K562 (cell line): ENCODE data around the gene ALCAM. TPM values are rescaled to one million over a fixed set of nuclear protein-coding genes. Genes with fewer than 3 reads are reported as not detected.

ENCODE experiments used
- ATAC-seq: fragments of 200-7000 bp; cut with Tn5 transposase; 3 replicates; pipeline ENCODE4 v1.9.1; 2020; ENCODE audit warnings: moderate library complexity
- BruUV-seq: library from RNA; stranded (reverse); fragments of 400-500 nt; replicated peaks from 2 replicates; lab custom pipeline; 2021; lab: Mats Ljungman, UMichigan
- CTCF ChIA-PET: fragments of 300-600 bp; formaldehyde crosslinking; extraction: SDS; loops from one replicate; lab custom pipeline; 2021; ENCODE audit warnings: low intra/inter-chr PET ratio; lab: Yijun Ruan, JAX
- POLR2A ChIA-PET: fragments of 300-600, 350-650 bp; sonication (Branson Sonifier 250); formaldehyde crosslinking; extraction: SDS; loops from one replicate; lab custom pipeline; 2021; ENCODE audit warnings: antibody characterized with exemption, inconsistent platforms; lab: Yijun Ruan, JAX
- DNase-seq, 4 experiments: peaks; one replicate each; pipeline versions ENCODE4 v3.0.0 to v3.0.0-alpha.2; 2011 to 2018; ENCODE audit warnings: low spot score in 3 of 4, mixed read lengths in 3 of 4; ENCODE audit errors: extremely low read depth in 1 of 4
- FAIRE-seq: peaks from 2 replicates; lab custom pipeline; 2011; peaks lifted over from hg19 to GRCh38; lab: Jason Lieb, UNC
- H2AFZ ChIP-seq: 2 replicates; pipeline ENCODE4 v1.6.0; 2011; ENCODE audit warnings: low read depth, low read length, control low read depth, inconsistent platforms
- H3K27ac ChIP-seq: fragments of 200-600 bp; 3 replicates; pipeline ENCODE4 v1.8.0; 2011; ENCODE audit warnings: low read depth, mild to moderate bottlenecking, control low read depth, inconsistent platforms, low read length, moderate library complexity, mixed read lengths; ENCODE audit errors: extremely low read depth
- H3K27me3 ChIP-seq, 2 experiments: fragments of 300-600 bp in 1 of 2; 2 replicates in 1 of 2; 3 replicates in 1 of 2; pipeline versions ENCODE4 v1.6.0 to v1.8.0; 2011; ENCODE audit warnings: inconsistent platforms in 2 of 2, low read length in 2 of 2, mild to moderate bottlenecking in 1 of 2, mixed read lengths in 1 of 2, moderate library complexity in 1 of 2; ENCODE audit not compliant: control insufficient read depth in 2 of 2, insufficient read depth in 2 of 2
- H3K36me3 ChIP-seq: fragments of 300-600 bp; 3 replicates; pipeline ENCODE4 v1.8.0; 2011; ENCODE audit warnings: mild to moderate bottlenecking, low read length, inconsistent platforms; ENCODE audit not compliant: control insufficient read depth, insufficient read depth
- H3K4me1 ChIP-seq, 2 experiments: fragments of 200-600 bp in 1 of 2; replicated peaks in 1 of 2; 2 replicates in 1 of 2; 3 replicates in 1 of 2; pipeline versions ENCODE4 v1.5.1 to v1.8.0; 2011; ENCODE audit warnings: inconsistent platforms in 2 of 2, low read length in 2 of 2, mild to moderate bottlenecking in 1 of 2, mixed read lengths in 1 of 2, moderate library complexity in 1 of 2; ENCODE audit not compliant: control insufficient read depth in 2 of 2, insufficient read depth in 2 of 2
- H3K4me2 ChIP-seq: 2 replicates; pipeline ENCODE4 v1.6.1; 2011; ENCODE audit warnings: low read length, control low read depth, inconsistent platforms, mixed read lengths; ENCODE audit not compliant: insufficient read depth
- H3K4me3 ChIP-seq: fragments of 200-600 bp; sonication (generic), shearing (Covaris generic); 2 replicates; pipeline ENCODE4 v1.5.1; 2016; ENCODE audit warnings: control low read depth, inconsistent platforms
- H3K79me2 ChIP-seq: fragments of 200-600 bp; 3 replicates; pipeline ENCODE4 v1.8.0; 2011; ENCODE audit warnings: low read length, inconsistent platforms; ENCODE audit not compliant: control insufficient read depth, insufficient read depth
- H3K9ac ChIP-seq, 2 experiments: 2 replicates each; pipeline versions ENCODE4 v1.6.0 to v1.6.1; 2011; ENCODE audit warnings: low read depth in 2 of 2, low read length in 2 of 2, control low read depth in 1 of 2, inconsistent platforms in 1 of 2, mild to moderate bottlenecking in 1 of 2, mixed read lengths in 1 of 2; ENCODE audit not compliant: insufficient read depth in 1 of 2
- H3K9me1 ChIP-seq: one replicate; pipeline ENCODE4 v1.6.0; 2011; ENCODE audit warnings: inconsistent platforms, mild to moderate bottlenecking, low read length, moderate library complexity; ENCODE audit not compliant: control insufficient read depth, insufficient read depth
- H3K9me3 ChIP-seq: replicated peaks from 2 replicates; pipeline ENCODE4 v1.5.1; 2011; ENCODE audit warnings: low read depth, low read length, inconsistent platforms; ENCODE audit not compliant: control insufficient read depth, insufficient read depth
- H4K20me1 ChIP-seq: replicated peaks from 2 replicates; pipeline ENCODE4 v1.6.1; 2011; ENCODE audit warnings: low read length, inconsistent platforms, mixed read lengths; ENCODE audit not compliant: control insufficient read depth, insufficient read depth
- HDAC2 ChIP-seq: fragments of 450-650 bp; IDR thresholded peaks from 2 replicates; pipeline ENCODE4 v1.6.1; 2016; ENCODE audit warnings: mild to moderate bottlenecking
- ZBTB17 ChIP-seq: fragments of 450-650 bp; formaldehyde crosslinking; IDR thresholded peaks from 2 replicates; pipeline ENCODE4 v1.4.0; 2020; ENCODE audit warnings: mild to moderate bottlenecking
- ZNF764 ChIP-seq: fragments of 250-450 bp; sonication (Bioruptor Pico); IDR thresholded peaks from 2 replicates; pipeline ENCODE4 v1.4.0; 2020; ENCODE audit warnings: low read depth, mild to moderate bottlenecking, moderate library complexity
- WGBS: fragments of 100-300 bp; shearing (Covaris generic); methylation state at CpG from one replicate; pipeline ENCODE4 v1.1.6; 2016; ENCODE audit warnings: low coverage, mixed read lengths; ENCODE audit not compliant: insufficient coverage; ENCODE audit errors: missing lambda C conversion rate; 5-methylcytosine and 5-hydroxymethylcytosine counted together
- in situ Hi-C: fragments of 300-500 bp; cut with MboI; formaldehyde crosslinking; loops from 4 replicates; pipeline ENCODE4 v1.15.0; 2018; ENCODE audit warnings: inconsistent platforms, mixed read lengths
- intact Hi-C: fragments of 100-400 bp; cut with micrococcal nuclease; formaldehyde crosslinking; loops from 2 replicates; pipeline ENCODE4 v1.14.2; 2022
- polyA plus RNA-seq, 8 experiments: library from polyadenylated mRNA; depleted of rRNA in 4 of 8; stranded (reverse) in 5 of 8; unstranded in 3 of 8; fragments of >200 nt; fragmentation: Nextera tagmentation in 2 of 8; fragmentation: Illumina TruSeq in 1 of 8; extraction: Ambion mirVana in 2 of 8; extraction: Trizol in 1 of 8; gene quantifications; 2 replicates each; pipeline versions ENCODE4 v1.2.1 to v1.2.3, GENCODE V29; 2011 to 2014; ENCODE audit warnings: inconsistent platforms in 1 of 8, missing spikeins in 1 of 8
- total RNA-seq, 7 experiments: library from RNA; depleted of rRNA in 6 of 7; stranded (reverse); fragments of >200 nt in 6 of 7; fragmentation: Illumina TruSeq in 2 of 7; extraction: Trizol in 2 of 7; gene quantifications; 2 replicates each; pipeline versions ENCODE4 v1.2.1 to v1.2.3, GENCODE V29; 2011 to 2021; ENCODE audit warnings: low replicate concordance in 1 of 7
- TF ChIP-seq, protein P1 (sequence below): fragments of 250-450 bp; sonication (Bioruptor Pico); IDR thresholded peaks from 2 replicates; pipeline ENCODE4 v1.9.0; 2021; ENCODE audit warnings: mild to moderate bottlenecking, inconsistent platforms

ALCAM gene
- total and polyA plus RNA-seq, 9 of the 15 experiments (the other 6 are each of a cell fraction or from before 2014, with no cell fraction given): 0.03 to 0.98 (median 0.14) TPM; not detected in 1

DNA sequence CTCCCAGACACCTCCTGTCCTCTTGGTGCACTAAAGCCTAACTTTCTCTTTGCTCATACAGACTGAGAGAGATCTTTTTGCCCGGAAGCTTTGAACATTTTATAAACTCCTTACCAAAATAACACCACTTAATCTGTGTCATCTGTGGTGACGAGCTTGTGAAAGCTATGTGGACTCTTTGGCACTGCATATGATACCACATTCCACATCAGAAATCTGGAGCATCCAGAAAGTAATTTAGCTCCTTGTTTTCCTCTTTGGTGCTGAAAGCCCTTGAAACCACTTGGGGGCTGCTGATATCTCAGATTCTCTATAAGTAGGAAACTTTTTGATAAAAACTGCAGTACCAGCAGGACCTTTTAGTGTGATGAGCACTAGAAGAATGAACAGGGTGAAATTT, 128.3 kb downstream of the ALCAM start (continued):
- TF ChIP-seq, protein P1, sequence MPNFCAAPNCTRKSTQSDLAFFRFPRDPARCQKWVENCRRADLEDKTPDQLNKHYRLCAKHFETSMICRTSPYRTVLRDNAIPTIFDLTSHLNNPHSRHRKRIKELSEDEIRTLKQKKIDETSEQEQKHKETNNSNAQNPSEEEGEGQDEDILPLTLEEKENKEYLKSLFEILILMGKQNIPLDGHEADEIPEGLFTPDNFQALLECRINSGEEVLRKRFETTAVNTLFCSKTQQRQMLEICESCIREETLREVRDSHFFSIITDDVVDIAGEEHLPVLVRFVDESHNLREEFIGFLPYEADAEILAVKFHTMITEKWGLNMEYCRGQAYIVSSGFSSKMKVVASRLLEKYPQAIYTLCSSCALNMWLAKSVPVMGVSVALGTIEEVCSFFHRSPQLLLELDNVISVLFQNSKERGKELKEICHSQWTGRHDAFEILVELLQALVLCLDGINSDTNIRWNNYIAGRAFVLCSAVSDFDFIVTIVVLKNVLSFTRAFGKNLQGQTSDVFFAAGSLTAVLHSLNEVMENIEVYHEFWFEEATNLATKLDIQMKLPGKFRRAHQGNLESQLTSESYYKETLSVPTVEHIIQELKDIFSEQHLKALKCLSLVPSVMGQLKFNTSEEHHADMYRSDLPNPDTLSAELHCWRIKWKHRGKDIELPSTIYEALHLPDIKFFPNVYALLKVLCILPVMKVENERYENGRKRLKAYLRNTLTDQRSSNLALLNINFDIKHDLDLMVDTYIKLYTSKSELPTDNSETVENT (CRISPR knock-in tag): no peak
- TF ChIP-seq HDAC2: no peak

DNA sequence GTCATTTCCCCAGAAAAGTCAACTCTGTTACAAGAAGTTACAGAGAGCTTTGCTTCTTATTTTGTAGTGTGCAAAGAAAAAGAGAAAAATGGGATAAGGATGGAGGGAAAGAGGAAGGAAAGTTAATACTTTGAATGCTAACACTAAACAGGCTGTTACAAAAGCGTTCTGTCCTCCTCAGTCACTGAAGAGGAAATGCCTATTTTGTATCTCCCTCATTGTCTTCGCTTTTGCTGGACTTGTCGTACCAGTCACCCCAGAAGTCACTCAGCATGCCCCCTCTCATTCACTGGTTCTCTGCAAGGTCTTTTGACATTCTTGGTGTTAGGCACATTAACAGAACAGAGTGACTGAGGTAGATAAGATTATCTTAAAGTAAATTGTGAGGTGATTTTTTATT, 129.6 kb downstream of the ALCAM start:
- Histone ChIP-seq H3K36me3 (no peaks in the 10 kb centered on the region), H3K27ac (no peak overlapping the region), H3K9me1 (no peaks in the 10 kb centered on the region), H3K9ac (no peak overlapping the region), H4K20me1 (no peaks in the 10 kb centered on the region), H3K79me2 (no peaks in the 10 kb centered on the region), H3K27me3 (no peaks in the 10 kb centered on the region), H3K4me2 (no peak overlapping the region), H3K4me3 (no peak overlapping the region), H2AFZ (no peak overlapping the region), H3K9me3 (no peaks in the 10 kb centered on the region), H3K4me1 (no peaks in the 10 kb centered on the region)
- POLR2A ChIA-PET: no interaction called here
- in situ Hi-C loops: no loop called here
- no peak for FAIRE-seq
- CTCF ChIA-PET: no interaction called here
- no peak for DNase-seq
- ATAC-seq: no peak
- no TSS peak for BruUV-seq
- TF ChIP-seq ZBTB17 (CRISPR knock-in tag): no peak
- no peak for TF ChIP-seq ZNF764 (CRISPR knock-in tag)
- intact Hi-C loops: no loop called here
- WGBS: 0% methylated on average over 3 of the region's 3 CpGs
